ENCODE measurements around the gene MYH10.

DNA sequence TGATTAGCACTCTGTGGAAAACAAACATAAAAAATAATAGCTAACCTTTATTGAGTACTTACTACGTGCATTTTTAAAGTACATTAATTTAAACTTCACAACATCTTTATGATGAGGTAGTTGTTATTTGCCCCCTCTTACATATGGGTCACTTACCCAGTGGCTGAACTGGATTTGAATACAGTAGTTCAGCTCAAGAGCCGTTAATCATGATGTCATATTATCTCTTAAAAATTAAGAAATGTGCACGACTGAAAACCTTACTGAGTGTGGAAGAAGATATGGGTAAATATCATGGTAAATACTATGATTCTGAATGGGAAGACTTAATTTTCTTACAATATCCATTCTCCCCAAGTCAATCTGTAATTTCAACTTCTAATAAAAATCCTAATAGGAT is 177.2 kb downstream of the MYH10 start:
- TF ChIP-seq, protein P1, sequence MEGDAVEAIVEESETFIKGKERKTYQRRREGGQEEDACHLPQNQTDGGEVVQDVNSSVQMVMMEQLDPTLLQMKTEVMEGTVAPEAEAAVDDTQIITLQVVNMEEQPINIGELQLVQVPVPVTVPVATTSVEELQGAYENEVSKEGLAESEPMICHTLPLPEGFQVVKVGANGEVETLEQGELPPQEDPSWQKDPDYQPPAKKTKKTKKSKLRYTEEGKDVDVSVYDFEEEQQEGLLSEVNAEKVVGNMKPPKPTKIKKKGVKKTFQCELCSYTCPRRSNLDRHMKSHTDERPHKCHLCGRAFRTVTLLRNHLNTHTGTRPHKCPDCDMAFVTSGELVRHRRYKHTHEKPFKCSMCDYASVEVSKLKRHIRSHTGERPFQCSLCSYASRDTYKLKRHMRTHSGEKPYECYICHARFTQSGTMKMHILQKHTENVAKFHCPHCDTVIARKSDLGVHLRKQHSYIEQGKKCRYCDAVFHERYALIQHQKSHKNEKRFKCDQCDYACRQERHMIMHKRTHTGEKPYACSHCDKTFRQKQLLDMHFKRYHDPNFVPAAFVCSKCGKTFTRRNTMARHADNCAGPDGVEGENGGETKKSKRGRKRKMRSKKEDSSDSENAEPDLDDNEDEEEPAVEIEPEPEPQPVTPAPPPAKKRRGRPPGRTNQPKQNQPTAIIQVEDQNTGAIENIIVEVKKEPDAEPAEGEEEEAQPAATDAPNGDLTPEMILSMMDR (IDR thresholded peaks at IDR 0.05) = no peak
- no peak for TF ChIP-seq POLR2A (IDR thresholded peaks at IDR 0.05)

Data from body of pancreas (tissue), 4 donors.